A673 (cell line): Measurements from ENCODE around the gene EIF5A. TPM values are rescaled to one million over a fixed set of nuclear protein-coding genes. Genes with fewer than 3 reads are reported as not detected.

Experiments
- BruUV-seq: library from RNA; stranded (reverse); fragments of 400-500 nt; replicated peaks from 2 replicates; lab custom pipeline; 2021; lab: Mats Ljungman, UMichigan
- CTCF ChIA-PET: fragments of 300-600 bp; sonication (Branson Sonifier 250); formaldehyde crosslinking; loops from one replicate; lab custom pipeline; 2022; ENCODE audit warnings: antibody characterized with exemption; lab: Charles Lee
- POLR2A ChIA-PET: fragments of 300-600 bp; sonication (Branson Sonifier 250); formaldehyde crosslinking; loops from one replicate; lab custom pipeline; 2022; ENCODE audit warnings: antibody characterized with exemption; ENCODE audit not compliant: low non-redundant PET; lab: Charles Lee
- DNase-seq: peaks from one replicate; pipeline ENCODE4 v3.0.0-alpha.2; 2015; ENCODE audit warnings: low spot score
- H3K27ac ChIP-seq: fragments of 200-600 bp; sonication (generic); 2 replicates; pipeline ENCODE4 v1.5.1; 2016; ENCODE audit warnings: mixed run types, low read depth, mild to moderate bottlenecking, mixed read lengths, antibody characterized with exemption, low read length; ENCODE audit not compliant: poor library complexity, severe bottlenecking
- H3K27me3 ChIP-seq: fragments of 200-600 bp; sonication (generic); replicated peaks from 2 replicates; pipeline ENCODE4 v1.6.1; 2017; ENCODE audit warnings: mixed run types, low read depth, mild to moderate bottlenecking, mixed read lengths, antibody characterized with exemption, low read length; ENCODE audit not compliant: insufficient read depth, poor library complexity
- H3K36me3 ChIP-seq: fragments of 200-600 bp; sonication (generic); 2 replicates; pipeline ENCODE4 v1.6.1; 2016; ENCODE audit warnings: mixed run types, mild to moderate bottlenecking, mixed read lengths, antibody characterized with exemption, low read length; ENCODE audit not compliant: insufficient read depth, poor library complexity, severe bottlenecking
- H3K4me1 ChIP-seq: fragments of 200-600 bp; sonication (generic); 2 replicates; pipeline ENCODE4 v1.6.1; 2017; ENCODE audit warnings: mixed run types, mild to moderate bottlenecking, mixed read lengths, antibody characterized with exemption, low read length; ENCODE audit not compliant: insufficient read depth, poor library complexity, severe bottlenecking
- H3K4me3 ChIP-seq: fragments of 200-600 bp; sonication (generic); 2 replicates; pipeline ENCODE4 v1.5.1; 2016; ENCODE audit warnings: low read depth, mixed run types, mild to moderate bottlenecking, mixed read lengths, low read length; ENCODE audit not compliant: poor library complexity, severe bottlenecking
- H3K9me3 ChIP-seq: fragments of 200-600 bp; sonication (generic); 2 replicates; pipeline ENCODE4 v1.6.1; 2016; ENCODE audit warnings: mixed run types, low read depth, mild to moderate bottlenecking, mixed read lengths, antibody characterized with exemption, low read length; ENCODE audit not compliant: poor library complexity, severe bottlenecking
- CTCF ChIP-seq: fragments of 300-800, 200-600 bp; sonication (generic); conservative IDR thresholded peaks from 2 replicates; pipeline ENCODE4 v1.5.1; 2017; ENCODE audit warnings: low read depth, mild to moderate bottlenecking, antibody characterized with exemption, low read length, moderate library complexity, mixed read lengths
- EZH2 ChIP-seq: fragments of 200-600 bp; sonication (generic); IDR thresholded peaks from 2 replicates; pipeline ENCODE4 v1.6.1; 2017; ENCODE audit warnings: borderline replicate concordance, low read depth, mild to moderate bottlenecking, mixed read lengths, antibody characterized with exemption, low read length; ENCODE audit not compliant: poor library complexity, severe bottlenecking
- intact Hi-C: fragments of 100-400 bp; cut with micrococcal nuclease; formaldehyde crosslinking; loops from one replicate; pipeline ENCODE4 v1.10.0; 2022; ENCODE audit not compliant: unreplicated experiment
- total RNA-seq: library from RNA; stranded (reverse); gene quantifications from 2 replicates; pipeline ENCODE4 v1.2.3, GENCODE V29; 2021

EIF5A gene
- total RNA-seq, 1 experiment from 2014 or later: 1,128 TPM

GRCh38 chr17:7260151-7260550 is 47.3 kb upstream of the EIF5A start:
- BruUV-seq: no TSS peak
- TF ChIP-seq CTCF: no peak
- no peak for TF ChIP-seq EZH2
- H3K27ac ChIP-seq: no peak overlapping the region
- peaks cover 16% of the 10 kb centered on the region for H3K4me1 ChIP-seq
- peaks cover 14% of the 10 kb centered on the region for H3K36me3 ChIP-seq
- no peak overlapping the region for H3K4me3 ChIP-seq
- ChIA-PET POLR2A (no interaction called here), CTCF (no interaction called here)
- DNase-seq: no peak
- H3K27me3 ChIP-seq: no peaks in the 10 kb centered on the region
- H3K9me3 ChIP-seq: no peaks in the 10 kb centered on the region
- intact Hi-C loops: no loop called here

GRCh38 chr17:7260651-7261378 is 46.6 kb upstream of the EIF5A start:
- Histone ChIP-seq H3K27me3 (no peaks in the 10 kb centered on the region), H3K27ac (no peak overlapping the region), H3K36me3 (peaks cover 9% of the 10 kb centered on the region), H3K4me1 (peaks cover 16% of the 10 kb centered on the region), H3K9me3 (no peaks in the 10 kb centered on the region), H3K4me3 (no peak overlapping the region)
- ChIA-PET CTCF (no interaction called here), POLR2A (no interaction called here)
- intact Hi-C loops: no loop called here
- BruUV-seq: no TSS peak
- no peak for TF ChIP-seq CTCF
- DNase-seq: no peak

- TF ChIP-seq CTCF (no peak), EZH2 (no peak)
- Histone ChIP-seq H3K9me3 (no peaks in the 10 kb centered on the region), H3K27me3 (no peaks in the 10 kb centered on the region), H3K4me3 (no peak overlapping the region), H3K27ac (no peak overlapping the region), H3K4me1 (peaks cover 16% of the 10 kb centered on the region), H3K36me3 (peaks cover 9% of the 10 kb centered on the region)
- CTCF ChIA-PET: no interaction called here
- DNase-seq: no peak
- POLR2A ChIA-PET: no interaction called here
- intact Hi-C loops: no loop called here
- BruUV-seq: no TSS peak
Measured at GRCh38 chr17:7261379-7262191, 45.8 kb upstream of the EIF5A start.
